Peyer's patch (tissue), 4 donors: ENCODE measurements around the gene GPR141.

Experiments
- POLR2A ChIP-seq, 2 donors: fragments of 450-650 bp; IDR thresholded peaks; one replicate each; pipeline ENCODE4 v1.5.1; 2017; ENCODE audit warnings: antibody characterized with exemption in 2 of 2, mild to moderate bottlenecking in 2 of 2, moderate library complexity in 2 of 2
- TF ChIP-seq, protein P1 (sequence below), 6 experiments: fragments of 450-650 bp in 4 of 6; fragments of 200-600 bp in 2 of 6; sonication (generic) in 1 of 6; IDR thresholded peaks; one replicate each; pipeline ENCODE4 v1.5.1; 2017 to 2019; ENCODE audit warnings: antibody characterized with exemption in 6 of 6, mild to moderate bottlenecking in 3 of 6, moderate library complexity in 1 of 6

DNA sequence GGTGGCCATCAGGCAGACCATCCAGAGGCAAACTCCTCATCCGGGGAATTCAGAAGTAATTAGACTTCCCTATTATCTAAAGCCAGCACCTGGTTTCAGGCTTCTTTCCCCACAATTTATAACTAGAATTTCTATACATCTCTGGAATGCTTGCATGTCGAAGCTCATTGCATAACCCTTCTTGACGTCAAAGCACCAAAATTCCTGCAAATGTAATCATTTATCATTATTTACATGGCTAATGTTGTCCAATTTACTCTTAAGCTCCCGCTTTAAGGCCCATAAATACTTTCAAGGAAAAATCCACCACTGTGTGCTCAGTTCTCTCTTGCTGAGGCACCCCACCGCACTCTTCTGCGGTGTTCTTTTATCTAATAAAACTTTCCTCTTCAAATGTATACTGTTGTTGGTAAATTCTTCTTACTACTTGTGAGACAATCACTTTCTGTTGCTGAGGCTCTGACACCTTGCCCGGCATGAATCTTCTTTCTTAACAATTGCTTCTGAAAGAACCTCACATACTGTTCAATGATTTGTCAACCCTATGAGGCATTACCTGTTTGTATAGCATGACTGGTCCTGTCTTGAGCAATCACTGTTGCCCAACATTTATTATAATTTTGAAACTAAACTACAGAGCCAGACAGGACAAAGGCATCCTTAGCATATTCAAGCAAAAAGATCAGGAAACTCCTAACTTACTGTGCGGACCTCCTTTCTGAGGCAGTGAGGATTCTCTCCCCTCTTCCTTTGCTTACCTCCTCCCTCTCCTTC lies 17.4 kb upstream of the GPR141 start:
- TF ChIP-seq POLR2A (IDR thresholded peaks at IDR 0.05): no peak
- TF ChIP-seq, protein P1, sequence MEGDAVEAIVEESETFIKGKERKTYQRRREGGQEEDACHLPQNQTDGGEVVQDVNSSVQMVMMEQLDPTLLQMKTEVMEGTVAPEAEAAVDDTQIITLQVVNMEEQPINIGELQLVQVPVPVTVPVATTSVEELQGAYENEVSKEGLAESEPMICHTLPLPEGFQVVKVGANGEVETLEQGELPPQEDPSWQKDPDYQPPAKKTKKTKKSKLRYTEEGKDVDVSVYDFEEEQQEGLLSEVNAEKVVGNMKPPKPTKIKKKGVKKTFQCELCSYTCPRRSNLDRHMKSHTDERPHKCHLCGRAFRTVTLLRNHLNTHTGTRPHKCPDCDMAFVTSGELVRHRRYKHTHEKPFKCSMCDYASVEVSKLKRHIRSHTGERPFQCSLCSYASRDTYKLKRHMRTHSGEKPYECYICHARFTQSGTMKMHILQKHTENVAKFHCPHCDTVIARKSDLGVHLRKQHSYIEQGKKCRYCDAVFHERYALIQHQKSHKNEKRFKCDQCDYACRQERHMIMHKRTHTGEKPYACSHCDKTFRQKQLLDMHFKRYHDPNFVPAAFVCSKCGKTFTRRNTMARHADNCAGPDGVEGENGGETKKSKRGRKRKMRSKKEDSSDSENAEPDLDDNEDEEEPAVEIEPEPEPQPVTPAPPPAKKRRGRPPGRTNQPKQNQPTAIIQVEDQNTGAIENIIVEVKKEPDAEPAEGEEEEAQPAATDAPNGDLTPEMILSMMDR (IDR thresholded peaks at IDR 0.05): no peak
